ENCODE results near the gene ASNS.
A peak's percentile ranks its signal among the peaks of the same experiment; 100 is the strongest.

The ASNS gene

DNA sequence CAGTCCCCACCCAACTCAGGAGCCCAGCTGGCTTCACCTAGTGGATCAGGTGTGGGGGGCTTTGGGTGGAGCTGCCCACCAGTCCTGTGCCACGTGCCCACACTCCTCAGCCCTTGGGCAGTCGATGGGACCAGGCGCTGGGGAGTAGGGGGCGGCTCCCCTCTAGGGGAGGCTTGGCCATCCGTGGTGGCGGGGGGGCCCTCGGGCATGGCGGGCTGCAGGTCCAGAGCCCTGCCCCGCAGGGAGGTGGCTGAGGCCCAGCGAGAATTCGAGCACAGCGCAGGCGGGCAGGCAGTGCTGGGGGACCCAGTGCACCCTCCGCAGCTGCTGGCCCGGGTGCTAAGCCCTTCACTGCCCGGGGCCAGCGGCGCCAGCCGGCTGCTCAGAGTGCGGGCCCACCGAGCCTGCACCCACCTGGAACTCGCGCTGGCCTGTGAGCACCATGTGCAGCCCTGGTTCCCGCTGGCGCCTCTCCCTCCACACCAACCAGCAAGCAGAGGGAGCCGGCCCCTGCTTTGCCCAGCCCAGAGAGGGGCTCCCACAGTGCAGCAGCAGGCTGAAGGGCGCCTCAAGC is 29.3 kb downstream of the ASNS start:
- no peak for DNase-seq (ENCODE audit: low read depth in 3 of 3, low spot score in 1 of 3)

DNA sequence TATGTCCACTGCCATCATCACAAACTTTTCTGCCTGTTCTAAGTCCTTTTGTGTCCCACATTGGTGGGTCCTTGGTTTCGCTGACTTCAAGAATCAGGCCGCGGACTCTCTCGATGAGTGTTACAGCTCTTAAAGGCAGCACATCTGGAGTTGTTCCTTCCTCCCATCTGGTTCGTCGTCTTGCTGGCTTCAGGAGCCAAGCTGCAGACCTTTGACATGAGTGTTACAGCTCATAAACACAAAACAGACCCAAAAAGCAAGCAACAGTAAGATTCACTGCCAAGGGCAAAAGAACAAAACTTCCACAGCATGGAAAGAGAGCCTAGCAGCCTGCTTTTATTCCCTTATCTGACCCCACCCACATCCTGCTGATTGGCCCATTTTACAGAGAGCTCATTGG is 30.2 kb downstream of the ASNS start:
- DNase-seq (ENCODE audit: low read depth in 3 of 3, low spot score in 1 of 3), result no peak

DNA sequence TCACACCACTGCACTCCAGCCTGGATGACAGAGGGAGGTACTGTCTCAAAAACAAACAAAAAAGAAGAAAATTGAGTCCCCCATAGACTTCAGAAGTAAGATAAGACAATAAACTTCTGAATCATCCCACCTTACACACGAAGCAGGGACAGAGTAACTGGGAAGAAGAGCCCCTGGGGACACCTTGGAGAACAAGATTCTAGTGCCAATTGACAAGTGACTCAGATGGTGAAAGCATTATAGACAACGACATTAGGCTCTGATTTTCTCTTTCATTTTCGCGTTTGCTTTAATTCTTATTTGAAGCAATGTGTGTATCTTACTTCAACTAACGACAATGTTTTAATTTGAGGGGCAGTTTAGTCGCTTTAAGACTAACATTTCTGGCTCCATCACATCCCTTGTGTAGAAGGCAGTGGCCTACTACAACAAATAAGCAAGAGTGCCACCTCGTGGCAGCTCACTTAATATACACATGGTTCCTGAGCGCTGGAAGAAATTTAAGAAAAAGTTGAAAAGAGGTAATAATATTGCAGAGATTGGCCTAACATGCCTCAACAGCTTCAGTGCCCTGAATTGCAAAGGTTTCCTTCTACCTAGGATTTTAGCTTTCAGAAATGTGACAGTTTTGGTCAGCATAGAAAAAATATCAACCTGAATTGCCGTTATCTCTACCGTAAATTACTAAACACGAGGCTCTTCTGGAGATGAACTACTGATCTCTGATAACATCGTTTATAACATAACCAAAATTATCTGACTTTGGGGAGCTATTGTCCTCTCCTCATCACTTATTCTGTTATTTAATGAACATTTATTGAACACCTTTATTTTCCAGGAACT is 36.7 kb downstream of the ASNS start:
- DNase-seq (ENCODE audit: low read depth in 3 of 3, low spot score in 1 of 3), result peak in 1 of 3 donors; percentile 36

DNA sequence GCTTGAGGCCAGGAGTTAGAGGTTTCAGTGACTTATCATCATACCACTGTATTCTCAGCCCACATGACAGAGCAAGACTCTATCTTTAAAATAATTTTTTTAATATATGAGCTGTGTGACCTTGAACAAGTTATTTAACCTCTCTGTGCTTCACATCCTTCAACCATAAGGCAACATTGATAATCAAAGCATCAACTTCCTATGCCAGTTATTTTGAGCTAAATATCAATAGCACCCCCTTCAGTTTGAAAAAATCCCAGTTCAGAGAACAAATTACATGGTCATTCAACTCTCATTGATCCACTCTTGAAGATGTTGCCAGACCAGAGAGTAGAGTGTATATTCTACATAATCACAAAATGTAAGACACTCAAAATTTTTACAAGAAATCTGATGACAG is 53.0 kb downstream of the ASNS start:
- DNase-seq (ENCODE audit: low read depth in 3 of 3, low spot score in 1 of 3), result no peak

DNA sequence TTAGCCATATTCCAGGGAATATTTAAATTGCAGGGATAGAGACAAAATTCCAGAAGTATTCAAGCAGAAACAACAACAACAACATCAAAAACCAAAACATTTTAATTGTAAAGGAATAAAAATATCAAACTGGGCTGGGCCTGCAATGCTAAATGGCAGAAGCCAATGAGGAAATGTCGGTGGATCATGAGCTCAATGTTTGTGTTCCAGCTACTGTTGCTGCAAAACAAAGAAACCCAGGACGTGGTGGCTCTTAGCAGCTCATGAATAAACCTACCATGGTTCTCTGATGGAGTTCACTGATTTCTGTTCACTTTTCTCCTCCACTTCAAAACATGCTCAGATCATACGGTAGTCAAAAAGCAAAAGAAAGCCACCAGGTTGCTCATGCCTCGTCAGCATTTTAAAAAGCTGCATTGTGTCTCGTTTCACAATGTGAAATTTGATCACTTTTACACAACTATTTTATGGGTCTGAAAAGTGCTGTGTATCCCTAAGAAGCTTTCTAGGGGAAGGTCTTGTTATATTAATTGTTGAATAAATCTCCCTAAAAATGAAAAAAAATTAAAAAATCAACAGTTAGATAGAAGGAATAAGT is 54.0 kb downstream of the ASNS start:
- DNase-seq (ENCODE audit: low read depth in 3 of 3, low spot score in 1 of 3), result no peak
